Tibial nerve (tissue), 4 donors: ENCODE results near the gene CENPX. TPM values are rescaled to one million over a fixed set of nuclear protein-coding genes. Genes with fewer than 3 reads are reported as not detected.
"Not testable (repeated sequence)": the region's sequence is repeated elsewhere in the genome, so short reads cannot be mapped to it uniquely, and the experiment has no call there.

Experiments
- DNase-seq, 2 donors: peaks; one replicate each; pipeline ENCODE4 v3.0.0-alpha.2; 2019; ENCODE audit warnings: low spot score in 2 of 2
- H3K27ac ChIP-seq, 4 donors: fragments of 200-600 bp; sonication (generic) in 3 of 4; one replicate each; pipeline ENCODE4 v1.5.1; 2017 to 2019; ENCODE audit warnings: mild to moderate bottlenecking in 1 of 4
- H3K27me3 ChIP-seq, 2 donors: fragments of 200-600 bp; sonication (generic) in 1 of 2; one replicate each; pipeline versions ENCODE4 v1.5.1 to v1.6.0; 2017 to 2019
- H3K36me3 ChIP-seq, 3 donors: fragments of 200-600 bp; sonication (generic); one replicate each; pipeline ENCODE4 v1.5.1; 2018 to 2019
- H3K4me1 ChIP-seq, 4 donors: fragments of 200-600 bp; sonication (generic) in 3 of 4; one replicate each; pipeline ENCODE4 v1.5.1; 2017 to 2019
- H3K4me3 ChIP-seq, 4 donors: fragments of 200-600 bp; sonication (generic) in 3 of 4; one replicate each; pipeline ENCODE4 v1.5.1; 2017 to 2019; ENCODE audit warnings: mild to moderate bottlenecking in 1 of 4, moderate library complexity in 1 of 4
- H3K9me3 ChIP-seq, 4 donors: fragments of 200-600 bp; sonication (generic) in 3 of 4; one replicate each; pipeline ENCODE4 v1.5.1; 2017 to 2019
- CTCF ChIP-seq, 5 experiments: fragments of 200-600 bp in 3 of 5; fragments of 450-650 bp in 2 of 5; sonication (generic) in 3 of 5; IDR thresholded peaks; one replicate each; pipeline ENCODE4 v1.5.1; 2016 to 2019; ENCODE audit warnings: antibody characterized with exemption in 5 of 5, mild to moderate bottlenecking in 3 of 5, moderate library complexity in 2 of 5
- EP300 ChIP-seq, 2 donors: sonication (generic); formaldehyde crosslinking; IDR thresholded peaks; one replicate each; pipeline ENCODE4 v1.6.1; 2017; ENCODE audit warnings: antibody characterized with exemption in 2 of 2, mild to moderate bottlenecking in 1 of 2
- POLR2A ChIP-seq, 2 donors: fragments of 450-650 bp; IDR thresholded peaks; one replicate each; pipeline ENCODE4 v1.6.1; 2017; ENCODE audit warnings: antibody characterized with exemption in 2 of 2, mild to moderate bottlenecking in 2 of 2, moderate library complexity in 2 of 2
- WGBS, 2 donors: methylation state at CpG; one replicate each; pipeline ENCODE4 v1.1.5; 2018; 5-methylcytosine and 5-hydroxymethylcytosine counted together
- total RNA-seq, 4 donors: library from RNA; depleted of rRNA; stranded (reverse); fragments of >200 nt; gene quantifications; one replicate each; pipeline ENCODE4 v1.1.0, GENCODE V29; 2016

The CENPX gene
- total RNA-seq, 4 donors from 2014 or later = 69.9 to 143 (median 78.0) TPM

- no peaks in the 10 kb centered on the region for H3K27me3 ChIP-seq
- TF ChIP-seq POLR2A (IDR thresholded peaks at IDR 0.05) = no peak
- TF ChIP-seq CTCF (IDR thresholded peaks at IDR 0.05) = no peak
- no peak for TF ChIP-seq EP300 (IDR thresholded peaks at IDR 0.05)
- 92 to 96% methylated on average over 33 to 35 of the region's 35 CpGs for WGBS, 2 donors
- no peaks in the 10 kb centered on the region for H3K9me3 ChIP-seq
- H3K27ac ChIP-seq = no peak overlapping the region
- H3K4me1 ChIP-seq = peaks cover 0 to 13% (median 11%) of the 10 kb centered on the region in 4 donors
- no peak overlapping the region for H3K4me3 ChIP-seq
- H3K36me3 ChIP-seq = peaks cover 0 to 79% (median 0%) of the 10 kb centered on the region in 3 donors
- DNase-seq = no peak
Measured at GRCh38 chr17:81983011-81983638, 39.6 kb downstream of the CENPX start.

- H3K27ac ChIP-seq, H3K4me3 ChIP-seq, H3K27me3 ChIP-seq, DNase-seq, H3K9me3 ChIP-seq: not testable (repeated sequence)
- 94 to 95% methylated on average over 12 of the region's 12 CpGs for WGBS, 2 donors
- H3K36me3 ChIP-seq = peaks cover 0 to 69% (median 0%) of the 10 kb centered on the region in 3 donors
- H3K4me1 ChIP-seq = peaks cover 0 to 20% (median 19%) of the 10 kb centered on the region in 4 donors
Measured at GRCh38 chr17:81981511-81981910, 41.2 kb downstream of the CENPX start.

DNA sequence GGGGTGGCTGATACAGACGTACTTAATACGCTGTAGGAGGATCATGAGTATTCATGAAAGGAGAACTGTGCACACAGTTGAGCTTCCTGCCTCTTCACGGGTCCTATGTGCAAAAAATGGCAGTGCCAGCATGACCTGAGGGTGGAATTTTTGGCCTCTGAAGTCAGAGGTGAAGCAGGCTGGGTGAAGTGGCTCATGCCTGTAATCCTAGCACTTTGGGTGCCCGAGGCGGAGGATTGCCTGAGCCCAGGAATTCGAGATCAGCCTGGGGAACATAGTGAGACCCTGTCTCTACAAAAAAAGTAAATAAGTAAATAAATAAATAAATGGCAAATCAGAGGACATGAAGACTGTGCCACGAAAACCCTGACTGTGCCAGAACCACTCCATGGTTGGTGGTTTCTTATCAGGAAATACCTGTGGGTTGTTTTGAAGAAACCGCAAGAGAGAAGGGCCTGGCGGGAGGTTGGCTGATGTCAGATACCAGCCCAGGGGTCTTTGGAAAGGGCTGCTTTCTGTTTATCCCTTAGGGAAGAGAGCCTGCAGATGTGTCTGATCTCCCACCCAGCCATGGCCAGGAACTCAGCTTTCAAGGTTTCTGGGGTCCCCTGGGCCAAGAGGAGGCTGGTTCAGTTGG lies 41.9 kb downstream of the CENPX start:
- 78 to 79% methylated on average over 9 of the region's 9 CpGs for WGBS, 2 donors
- Histone ChIP-seq H3K27me3 (no peaks in the 10 kb centered on the region), H3K36me3 (peaks cover 0 to 62% (median 0%) of the 10 kb centered on the region in 3 donors), H3K9me3 (no peaks in the 10 kb centered on the region), H3K4me1 (peaks cover 0 to 23% (median 19%) of the 10 kb centered on the region in 4 donors), H3K27ac (no peak overlapping the region), H3K4me3 (no peak overlapping the region)
- TF ChIP-seq CTCF (IDR thresholded peaks at IDR 0.05) = no peak
- TF ChIP-seq EP300 (IDR thresholded peaks at IDR 0.05) = no peak
- no peak for TF ChIP-seq POLR2A (IDR thresholded peaks at IDR 0.05)
- no peak for DNase-seq

- H3K9me3 ChIP-seq = no peaks in the 10 kb centered on the region
- DNase-seq = no peak
- H3K27ac ChIP-seq = no peak overlapping the region
- H3K4me3 ChIP-seq = no peak overlapping the region
- 87 to 89% methylated on average over 4 of the region's 4 CpGs for WGBS, 2 donors
- peaks cover 0 to 55% (median 0%) of the 10 kb centered on the region in 3 donors for H3K36me3 ChIP-seq
- H3K4me1 ChIP-seq = peaks cover 0 to 23% (median 19%) of the 10 kb centered on the region in 4 donors
- no peak for TF ChIP-seq EP300 (IDR thresholded peaks at IDR 0.05)
- no peak for TF ChIP-seq CTCF (IDR thresholded peaks at IDR 0.05)
- TF ChIP-seq POLR2A (IDR thresholded peaks at IDR 0.05) = no peak
- H3K27me3 ChIP-seq = no peaks in the 10 kb centered on the region
Measured at GRCh38 chr17:81980122-81980521, 42.6 kb downstream of the CENPX start.

DNA sequence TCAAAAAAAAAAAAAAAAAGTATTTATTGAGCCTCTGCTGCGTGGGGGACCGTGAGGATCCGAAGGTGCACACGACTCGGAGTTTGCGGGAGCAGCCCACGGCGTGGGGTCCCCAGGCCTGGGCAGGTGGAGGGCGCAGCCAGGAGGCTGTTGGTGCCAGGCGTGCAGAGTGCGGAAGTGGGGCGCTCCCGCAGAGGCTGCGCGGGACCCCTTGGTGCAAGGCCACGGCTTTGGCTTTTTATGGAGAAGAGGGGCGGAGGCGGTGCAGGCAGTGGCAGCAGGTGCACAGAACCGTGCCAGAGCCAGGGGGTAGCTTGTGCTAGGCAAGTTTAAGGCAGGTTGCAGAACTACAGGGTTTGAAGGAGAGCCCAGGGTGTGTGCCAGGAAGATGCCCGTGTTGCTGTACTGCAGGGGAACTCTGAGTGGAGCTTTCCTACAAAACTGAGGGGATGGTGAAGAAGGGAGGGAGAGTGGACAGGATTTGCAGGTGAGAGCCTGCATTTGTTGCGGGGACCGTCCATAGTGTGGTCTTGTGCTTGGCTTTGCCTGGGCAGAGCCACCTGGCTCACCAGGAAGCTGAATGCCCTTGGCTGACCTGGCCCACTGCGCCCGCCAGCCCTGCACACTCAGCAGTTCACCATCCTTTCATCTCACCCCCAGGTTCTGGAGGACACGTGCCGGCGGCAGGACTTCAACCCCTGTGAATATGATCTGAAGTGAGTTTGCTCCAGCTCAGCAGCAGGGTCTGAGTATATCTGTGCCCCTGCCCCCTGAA lies 44.0 kb downstream of the CENPX start:
- no peaks in the 10 kb centered on the region for H3K27me3 ChIP-seq
- H3K4me3 ChIP-seq = peak overlapping the region; percentile 88 to 99 (median 97)
- H3K36me3 ChIP-seq = peaks cover 0 to 41% (median 0%) of the 10 kb centered on the region in 3 donors
- peaks cover 0 to 23% (median 19%) of the 10 kb centered on the region in 4 donors for H3K4me1 ChIP-seq
- TF ChIP-seq EP300 (IDR thresholded peaks at IDR 0.05) = no peak
- TF ChIP-seq POLR2A (IDR thresholded peaks at IDR 0.05) = no peak
- TF ChIP-seq CTCF (IDR thresholded peaks at IDR 0.05) = no peak
- peaks cover 0 to 3% (median 0%) of the 10 kb centered on the region in 4 donors for H3K9me3 ChIP-seq
- no peak for DNase-seq
- WGBS, 2 donors = 88 to 89% methylated on average over 23 to 27 of the region's 27 CpGs
- H3K27ac ChIP-seq = peak overlapping the region in 1 of 4 donors; percentile 24
